ENCODE results near the gene CDH13.

DNA sequence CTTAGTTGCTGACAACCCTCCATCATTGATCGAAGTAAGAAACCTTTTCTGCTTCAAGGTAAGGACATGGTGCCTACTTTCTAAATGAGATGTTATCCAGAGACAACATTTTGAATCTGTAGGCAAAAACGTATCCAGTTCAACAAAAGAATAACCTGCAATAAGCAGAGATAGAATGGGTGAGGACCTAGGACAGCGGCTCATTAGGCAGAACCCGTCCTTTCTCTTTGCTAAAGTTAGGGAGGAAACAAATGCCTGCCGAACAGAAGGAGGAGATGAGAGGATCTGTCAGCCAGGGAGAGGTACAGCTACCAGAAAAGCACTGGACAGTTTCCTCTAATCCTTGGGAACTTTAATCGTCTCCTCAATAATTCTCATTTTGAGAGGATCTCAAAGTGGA lies 183.3 kb downstream of the CDH13 start:
- TF ChIP-seq CTCF (IDR thresholded peaks at IDR 0.05; ENCODE audit: low read depth, low read length, poor library complexity, severe bottlenecking) (no peak), EZH2phosphoT487 (IDR thresholded peaks at IDR 0.05; ENCODE audit: borderline replicate concordance, low read length) (no peak)

All from DOHH2 (cell line).